Smooth muscle cell (in vitro differentiated cells): Measurements from ENCODE around the gene GJB3. TPM values are rescaled to one million over a fixed set of nuclear protein-coding genes. Genes with fewer than 3 reads are reported as not detected.

ENCODE experiments used
- DNase-seq: peaks from one replicate; lab custom pipeline; 2025; ENCODE audit not compliant: unreplicated experiment; lab: John Stamatoyannopoulos, UW
- H2AFZ ChIP-seq: fragments of 200-600 bp; sonication (generic); 2 replicates; pipeline ENCODE4 v1.6.0; 2016; ENCODE audit warnings: antibody characterized with exemption, low read depth, mild to moderate bottlenecking
- H3F3A ChIP-seq: fragments of 200-600 bp; sonication (generic); 2 replicates; pipeline ENCODE4 v1.6.0; 2017; ENCODE audit warnings: antibody characterized with exemption, low read depth
- H3K27ac ChIP-seq: fragments of 200-600 bp; sonication (generic); 2 replicates; pipeline ENCODE4 v1.5.1; 2016; ENCODE audit warnings: low read depth, mild to moderate bottlenecking
- H3K27me3 ChIP-seq: fragments of 200-600 bp; sonication (generic); 2 replicates; pipeline ENCODE4 v1.6.1; 2016; ENCODE audit warnings: low read depth, mild to moderate bottlenecking
- H3K36me3 ChIP-seq: fragments of 200-600 bp; sonication (generic); 2 replicates; pipeline ENCODE4 v1.5.1; 2016; ENCODE audit warnings: low read depth
- H3K4me1 ChIP-seq: fragments of 200-600 bp; sonication (generic); 2 replicates; pipeline ENCODE4 v1.5.1; 2016; ENCODE audit warnings: low read depth
- H3K4me2 ChIP-seq: fragments of 200-600 bp; sonication (generic); 2 replicates; pipeline ENCODE4 v1.6.0; 2016; ENCODE audit warnings: mild to moderate bottlenecking
- H3K4me3 ChIP-seq: fragments of 200-600 bp; sonication (generic); 2 replicates; pipeline ENCODE4 v1.5.1; 2016; ENCODE audit warnings: mild to moderate bottlenecking
- H3K79me2 ChIP-seq: fragments of 200-600 bp; sonication (generic); 2 replicates; pipeline ENCODE4 v1.6.0; 2016; ENCODE audit warnings: low read depth, mild to moderate bottlenecking
- H3K9ac ChIP-seq: fragments of 200-600 bp; sonication (generic); 2 replicates; pipeline ENCODE4 v1.6.0; 2016; ENCODE audit warnings: low read depth
- H3K9me3 ChIP-seq: fragments of 200-600 bp; sonication (generic); replicated peaks from 2 replicates; pipeline ENCODE4 v1.5.1; 2016; ENCODE audit warnings: low read depth
- H4K20me1 ChIP-seq: fragments of 200-600 bp; sonication (generic); 2 replicates; pipeline ENCODE4 v1.6.0; 2016; ENCODE audit warnings: low read depth
- WGBS: methylation state at CpG from one replicate; pipeline ENCODE4 v1.1.7; 2016; ENCODE audit warnings: low lambda C conversion rate; 5-methylcytosine and 5-hydroxymethylcytosine counted together
- polyA plus RNA-seq: library from polyadenylated mRNA; unstranded; fragments of >200 nt; fragmentation: Nextera tagmentation; extraction: Ambion mirVana; gene quantifications from 2 replicates; pipeline ENCODE4 v1.2.1, GENCODE V29; 2016
- total RNA-seq: library from RNA; depleted of rRNA; stranded (reverse); fragments of >200 nt; gene quantifications from 2 replicates; pipeline ENCODE4 v1.2.3, GENCODE V29; 2014
- TF ChIP-seq, protein P1 (sequence below): fragments of 200-600 bp; sonication (generic); IDR thresholded peaks from 2 replicates; pipeline ENCODE4 v1.5.1; 2017; ENCODE audit warnings: borderline replicate concordance, mild to moderate bottlenecking, antibody characterized with exemption; ENCODE audit not compliant: insufficient read depth, poor library complexity, severe bottlenecking

GJB3 gene
- total and polyA plus RNA-seq, 2 experiments from 2014 or later, result 2.9 to 10.0 TPM

- no peak overlapping the region for H3K9ac ChIP-seq
- H3K27ac ChIP-seq, result no peak overlapping the region
- no peak overlapping the region for H3K4me3 ChIP-seq
- H3K79me2 ChIP-seq, result no peaks in the 10 kb centered on the region
- H4K20me1 ChIP-seq, result no peaks in the 10 kb centered on the region
- 94% methylated on average over 20 of the region's 21 CpGs for WGBS
- H3K4me2 ChIP-seq, result no peak overlapping the region
- H3K9me3 ChIP-seq, result no peaks in the 10 kb centered on the region
- H3F3A ChIP-seq, result no peaks in the 10 kb centered on the region
- DNase-seq, result no peak
- H3K4me1 ChIP-seq, result no peaks in the 10 kb centered on the region
- TF ChIP-seq, protein P1, sequence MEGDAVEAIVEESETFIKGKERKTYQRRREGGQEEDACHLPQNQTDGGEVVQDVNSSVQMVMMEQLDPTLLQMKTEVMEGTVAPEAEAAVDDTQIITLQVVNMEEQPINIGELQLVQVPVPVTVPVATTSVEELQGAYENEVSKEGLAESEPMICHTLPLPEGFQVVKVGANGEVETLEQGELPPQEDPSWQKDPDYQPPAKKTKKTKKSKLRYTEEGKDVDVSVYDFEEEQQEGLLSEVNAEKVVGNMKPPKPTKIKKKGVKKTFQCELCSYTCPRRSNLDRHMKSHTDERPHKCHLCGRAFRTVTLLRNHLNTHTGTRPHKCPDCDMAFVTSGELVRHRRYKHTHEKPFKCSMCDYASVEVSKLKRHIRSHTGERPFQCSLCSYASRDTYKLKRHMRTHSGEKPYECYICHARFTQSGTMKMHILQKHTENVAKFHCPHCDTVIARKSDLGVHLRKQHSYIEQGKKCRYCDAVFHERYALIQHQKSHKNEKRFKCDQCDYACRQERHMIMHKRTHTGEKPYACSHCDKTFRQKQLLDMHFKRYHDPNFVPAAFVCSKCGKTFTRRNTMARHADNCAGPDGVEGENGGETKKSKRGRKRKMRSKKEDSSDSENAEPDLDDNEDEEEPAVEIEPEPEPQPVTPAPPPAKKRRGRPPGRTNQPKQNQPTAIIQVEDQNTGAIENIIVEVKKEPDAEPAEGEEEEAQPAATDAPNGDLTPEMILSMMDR, result no peak
- H2AFZ ChIP-seq, result no peak overlapping the region
- no peaks in the 10 kb centered on the region for H3K27me3 ChIP-seq
- no peaks in the 10 kb centered on the region for H3K36me3 ChIP-seq
Measured at GRCh38 chr1:34757386-34757785, 23.6 kb upstream of the GJB3 start.

DNA sequence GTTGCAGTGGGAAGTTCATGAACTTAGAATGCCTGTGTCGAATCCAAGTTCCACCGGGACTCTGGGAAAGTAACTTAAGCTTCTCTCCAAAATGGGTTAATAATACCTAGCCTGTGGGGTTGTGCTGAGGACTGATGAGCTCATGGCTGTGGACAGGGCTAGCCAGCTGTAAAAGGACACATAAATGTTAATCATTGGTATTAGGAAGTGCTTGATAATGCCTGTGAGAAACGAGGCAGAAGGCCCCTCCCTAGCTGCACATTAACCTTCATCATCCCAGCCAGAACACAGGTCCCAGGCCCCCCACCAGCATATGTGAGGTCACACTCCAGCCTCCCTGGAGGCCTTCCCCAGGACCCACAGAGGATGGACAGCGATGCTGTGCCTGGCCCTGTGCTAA, 22.3 kb upstream of the GJB3 start:
- no peaks in the 10 kb centered on the region for H3K36me3 ChIP-seq
- H3K4me3 ChIP-seq, result no peak overlapping the region
- no peak overlapping the region for H3K27ac ChIP-seq
- H3F3A ChIP-seq, result no peaks in the 10 kb centered on the region
- no peak for DNase-seq
- H3K4me1 ChIP-seq, result no peaks in the 10 kb centered on the region
- no peaks in the 10 kb centered on the region for H4K20me1 ChIP-seq
- TF ChIP-seq, protein P1, result no peak
- 66% methylated on average over 4 of the region's 4 CpGs for WGBS
- H3K27me3 ChIP-seq, result no peaks in the 10 kb centered on the region
- no peak overlapping the region for H3K4me2 ChIP-seq
- H3K79me2 ChIP-seq, result no peaks in the 10 kb centered on the region
- H3K9me3 ChIP-seq, result no peaks in the 10 kb centered on the region
- no peak overlapping the region for H3K9ac ChIP-seq
- H2AFZ ChIP-seq, result no peak overlapping the region

GRCh38 chr1:34759503-34760357, 21.3 kb upstream of the GJB3 start, which contains the start of gene GJB4:
TSS of gene GJB4 (plus strand) at chr1:34759740. CDS start at chr1:34761255, 1,515 bp downstream.
- TF ChIP-seq, protein P1, result no peak
- Histone ChIP-seq H3K9ac (no peak within 1 kb of the TSS), H3K36me3 (no peaks in the 10 kb centered on the region), H3F3A (no peaks in the 10 kb centered on the region), H3K4me3 (no peak within 1 kb of the TSS), H3K4me1 (no peaks in the 10 kb centered on the region), H2AFZ (no peak within 1 kb of the TSS), H3K9me3 (no peaks in the 10 kb centered on the region), H3K79me2 (no peaks in the 10 kb centered on the region), H3K27ac (no peak within 1 kb of the TSS), H3K27me3 (no peaks in the 10 kb centered on the region), H4K20me1 (no peaks in the 10 kb centered on the region), H3K4me2 (no peak within 1 kb of the TSS)
- DNase-seq, result no peak
- WGBS, result 73% methylated on average over 10 of the region's 10 CpGs
